Mesenchymal stem cell (in vitro differentiated cells and primary cell): ENCODE measurements around the gene NFKB1.

Source experiments
- DNase-seq: peaks from one replicate; pipeline ENCODE4 v3.0.0-alpha.2; 2013
- H2AFZ ChIP-seq: one replicate; pipeline ENCODE4 v1.6.1; 2013; ENCODE audit warnings: low read depth, mild to moderate bottlenecking, control low read depth, inconsistent platforms, low read length, moderate library complexity
- H2AK5ac ChIP-seq: 2 replicates; pipeline ENCODE4 v1.6.1; 2013; ENCODE audit warnings: low read length, moderate library complexity, mild to moderate bottlenecking, inconsistent platforms; ENCODE audit not compliant: severe bottlenecking
- H2BK120ac ChIP-seq: one replicate; pipeline ENCODE4 v1.6.1; 2013; ENCODE audit warnings: low read depth, mild to moderate bottlenecking, inconsistent platforms, low read length, moderate library complexity
- H2BK12ac ChIP-seq, 2 experiments: one replicate each; pipeline ENCODE4 v1.6.1; 2013; ENCODE audit warnings: inconsistent platforms in 2 of 2, low read length in 2 of 2, mild to moderate bottlenecking in 2 of 2, moderate library complexity in 2 of 2, control low read depth in 1 of 2
- H2BK15ac ChIP-seq: one replicate; pipeline ENCODE4 v1.6.1; 2013; ENCODE audit warnings: mild to moderate bottlenecking, low read depth, inconsistent platforms; ENCODE audit not compliant: poor library complexity, severe bottlenecking
- H2BK5ac ChIP-seq: 2 replicates; pipeline ENCODE4 v1.6.1; 2013; ENCODE audit warnings: low read depth, mild to moderate bottlenecking, low read length, control low read depth, inconsistent platforms; ENCODE audit not compliant: poor library complexity, severe bottlenecking
- H3K14ac ChIP-seq, 2 experiments: one replicate each; pipeline ENCODE4 v1.6.1; 2013; ENCODE audit warnings: inconsistent platforms in 2 of 2, low read length in 2 of 2, control low read depth in 1 of 2, mild to moderate bottlenecking in 1 of 2, moderate library complexity in 1 of 2
- H3K18ac ChIP-seq, 2 experiments: one replicate each; pipeline ENCODE4 v1.6.1; 2013; ENCODE audit warnings: inconsistent platforms in 2 of 2, low read length in 2 of 2, control low read depth in 1 of 2, low read depth in 1 of 2, mild to moderate bottlenecking in 1 of 2
- H3K23ac ChIP-seq, 2 experiments: one replicate each; pipeline ENCODE4 v1.6.1; 2013; ENCODE audit warnings: inconsistent platforms in 2 of 2, low read length in 2 of 2, mild to moderate bottlenecking in 2 of 2, moderate library complexity in 2 of 2, control low read depth in 1 of 2
- H3K27ac ChIP-seq: 2 replicates; pipeline ENCODE4 v1.5.1; 2013; ENCODE audit warnings: mild to moderate bottlenecking, moderate library complexity, low read length, control low read depth, inconsistent platforms; ENCODE audit not compliant: poor library complexity, severe bottlenecking
- H3K27me3 ChIP-seq, 2 experiments: 2 replicates each; pipeline versions ENCODE4 v1.6.1 to v1.7.0; 2013; ENCODE audit warnings: low read length in 2 of 2, mild to moderate bottlenecking in 2 of 2, moderate library complexity in 2 of 2, control low read depth in 1 of 2, inconsistent platforms in 1 of 2; ENCODE audit not compliant: control insufficient read depth in 1 of 2, insufficient read depth in 1 of 2
- H3K36me3 ChIP-seq, 2 experiments: 2 replicates each; pipeline versions ENCODE4 v1.6.1 to v1.7.0; 2013; ENCODE audit warnings: low read length in 2 of 2, control low read depth in 1 of 2, inconsistent platforms in 1 of 2, low read depth in 1 of 2, mild to moderate bottlenecking in 1 of 2; ENCODE audit not compliant: insufficient read depth in 2 of 2, control insufficient read depth in 1 of 2
- H3K4ac ChIP-seq, 2 experiments: one replicate each; pipeline ENCODE4 v1.6.1; 2013; ENCODE audit warnings: inconsistent platforms in 2 of 2, low read length in 2 of 2, mild to moderate bottlenecking in 2 of 2, moderate library complexity in 2 of 2, control low read depth in 1 of 2, low read depth in 1 of 2
- H3K4me1 ChIP-seq: 2 replicates; pipeline ENCODE4 v1.6.1; 2013; ENCODE audit warnings: low read depth, low read length, control low read depth; ENCODE audit not compliant: control insufficient read depth, insufficient read depth
- H3K4me2 ChIP-seq: 2 replicates; pipeline ENCODE4 v1.6.1; 2013; ENCODE audit warnings: low read length, mild to moderate bottlenecking, inconsistent platforms; ENCODE audit not compliant: poor library complexity, severe bottlenecking
- H3K4me3 ChIP-seq, 2 experiments: 2 replicates each; pipeline versions ENCODE4 v1.5.1 to v1.7.0; 2013; ENCODE audit warnings: low read length in 2 of 2, mild to moderate bottlenecking in 2 of 2, control low read depth in 1 of 2, low read depth in 1 of 2; ENCODE audit not compliant: insufficient read depth in 1 of 2
- H3K79me1 ChIP-seq: replicated peaks from 2 replicates; pipeline ENCODE4 v1.6.1; 2013; ENCODE audit warnings: mild to moderate bottlenecking, control low read depth, low read length, inconsistent platforms; ENCODE audit not compliant: poor library complexity, severe bottlenecking
- H3K9ac ChIP-seq: 2 replicates; pipeline ENCODE4 v1.7.0; 2013; ENCODE audit warnings: mild to moderate bottlenecking, low read length, moderate library complexity
- H3K9me3 ChIP-seq: 2 replicates; pipeline ENCODE4 v1.7.0; 2013; ENCODE audit warnings: mild to moderate bottlenecking, low read length; ENCODE audit not compliant: control insufficient read depth
- H4K8ac ChIP-seq: one replicate; pipeline ENCODE4 v1.6.1; 2013; ENCODE audit warnings: inconsistent platforms, mild to moderate bottlenecking, low read length, moderate library complexity
- H4K91ac ChIP-seq: one replicate; pipeline ENCODE4 v1.6.1; 2013; ENCODE audit warnings: mild to moderate bottlenecking, low read length, inconsistent platforms
- WGBS: methylation state at CpG from one replicate; pipeline ENCODE4 v1.1.7; 2013; ENCODE audit warnings: mixed read lengths; 5-methylcytosine and 5-hydroxymethylcytosine counted together

NFKB1 gene

DNA sequence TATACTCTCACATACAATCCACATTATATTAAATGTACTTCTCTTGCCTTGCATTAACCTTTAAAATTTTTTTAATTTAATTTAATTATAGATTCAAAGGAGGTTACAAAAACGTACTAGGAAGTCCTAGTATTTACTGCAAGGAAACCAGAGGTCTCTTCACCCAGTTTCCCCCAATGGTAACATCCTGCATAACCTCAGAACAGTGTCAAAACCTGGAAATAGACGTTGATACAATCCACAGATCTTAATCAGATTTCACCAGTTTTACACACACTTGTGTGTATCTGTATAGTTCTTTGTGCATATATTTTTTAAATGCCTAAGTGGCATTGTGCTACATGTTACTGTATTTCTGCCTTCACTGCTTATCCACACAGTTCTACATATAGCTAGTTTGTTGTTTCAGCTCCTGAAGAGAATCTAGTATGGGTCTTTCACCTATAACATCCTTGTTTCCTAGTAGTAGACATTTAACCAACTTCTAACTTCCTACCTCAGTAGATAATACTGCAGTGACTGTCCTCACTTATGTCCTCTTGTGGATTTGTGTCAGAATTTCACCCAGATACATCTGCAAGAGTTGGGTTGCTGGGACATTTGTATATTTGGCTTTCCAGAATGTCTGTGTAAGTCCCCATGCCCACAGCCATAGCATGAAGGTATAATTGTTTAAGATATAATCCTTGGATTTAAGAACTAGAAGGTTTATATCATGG, 103.2 kb downstream of the NFKB1 start:
- H2BK15ac ChIP-seq, result no peak overlapping the region
- 100% methylated on average over 1 of the region's 2 CpGs for WGBS
- H4K91ac ChIP-seq, result no peak overlapping the region
- H2AK5ac ChIP-seq, result no peak overlapping the region
- no peak overlapping the region for H3K27ac ChIP-seq
- no peak overlapping the region for H3K23ac ChIP-seq
- H3K27me3 ChIP-seq, result no peaks in the 10 kb centered on the region
- no peak overlapping the region for H3K9ac ChIP-seq
- no peak overlapping the region for H3K4me2 ChIP-seq
- no peak overlapping the region for H4K8ac ChIP-seq
- H3K4me3 ChIP-seq, result no peak overlapping the region
- no peak for DNase-seq
- no peaks in the 10 kb centered on the region for H3K79me1 ChIP-seq
- H3K4me1 ChIP-seq, result peaks cover 10% of the 10 kb centered on the region
- H3K4ac ChIP-seq, result no peak overlapping the region
- peaks cover 13 to 93% of the 10 kb centered on the region in 2 experiments for H3K36me3 ChIP-seq
- no peak overlapping the region for H3K18ac ChIP-seq
- H2AFZ ChIP-seq, result no peak overlapping the region
- H2BK5ac ChIP-seq, result no peak overlapping the region
- H2BK12ac ChIP-seq, result no peak overlapping the region
- no peak overlapping the region for H3K14ac ChIP-seq
- H3K9me3 ChIP-seq, result no peaks in the 10 kb centered on the region
- H2BK120ac ChIP-seq, result no peak overlapping the region

- H2BK15ac ChIP-seq, result no peak overlapping the region
- no peak overlapping the region for H3K4me3 ChIP-seq
- H3K23ac ChIP-seq, result no peak overlapping the region
- H4K91ac ChIP-seq, result no peak overlapping the region
- no peak overlapping the region for H3K18ac ChIP-seq
- peaks cover 6% of the 10 kb centered on the region for H3K4me1 ChIP-seq
- H2BK12ac ChIP-seq, result no peak overlapping the region
- H3K4ac ChIP-seq, result no peak overlapping the region
- no peak overlapping the region for H2AFZ ChIP-seq
- H3K27ac ChIP-seq, result no peak overlapping the region
- WGBS, result 95% methylated on average over 3 of the region's 3 CpGs
- H3K79me1 ChIP-seq, result no peaks in the 10 kb centered on the region
- no peaks in the 10 kb centered on the region for H3K27me3 ChIP-seq
- no peak overlapping the region for H3K14ac ChIP-seq
- H2AK5ac ChIP-seq, result no peak overlapping the region
- H3K4me2 ChIP-seq, result no peak overlapping the region
- DNase-seq, result no peak
- H3K36me3 ChIP-seq, result peaks cover 19 to 94% of the 10 kb centered on the region in 2 experiments
- no peak overlapping the region for H2BK5ac ChIP-seq
- no peak overlapping the region for H3K9ac ChIP-seq
- peak overlapping the region; percentile 29 for H4K8ac ChIP-seq
- H3K9me3 ChIP-seq, result no peaks in the 10 kb centered on the region
- no peak overlapping the region for H2BK120ac ChIP-seq
Measured at GRCh38 chr4:102606261-102606660, 105.1 kb downstream of the NFKB1 start.

GRCh38 chr4:102606846-102607450, 105.8 kb downstream of the NFKB1 start:
- no peak for DNase-seq

DNA sequence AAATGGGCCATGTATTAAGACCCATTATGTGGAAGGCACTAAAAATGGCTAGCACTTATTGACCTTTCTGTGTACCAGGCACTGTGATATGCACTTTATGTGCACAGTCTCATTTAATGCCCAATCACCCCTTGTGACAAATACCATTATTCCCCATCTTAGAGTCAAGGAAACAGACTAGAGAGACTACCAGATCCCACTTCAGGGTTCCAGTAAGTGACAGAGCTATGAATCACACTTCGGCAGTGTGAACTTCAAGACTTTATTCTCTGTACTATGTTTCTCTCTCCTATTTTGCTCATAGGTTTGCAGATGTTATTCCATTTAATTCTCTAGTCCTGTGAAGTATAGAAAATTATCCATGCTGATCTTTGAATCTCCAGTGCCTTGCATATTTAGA, 107.0 kb downstream of the NFKB1 start:
- H3K23ac ChIP-seq, result no peak overlapping the region
- no peak overlapping the region for H4K8ac ChIP-seq
- WGBS, result 50% methylated on average over 1 of the region's 1 CpG
- H3K4me3 ChIP-seq, result no peak overlapping the region
- no peak overlapping the region for H3K4me2 ChIP-seq
- H2BK120ac ChIP-seq, result no peak overlapping the region
- H3K14ac ChIP-seq, result no peak overlapping the region
- H3K9me3 ChIP-seq, result no peaks in the 10 kb centered on the region
- no peak overlapping the region for H2BK5ac ChIP-seq
- H3K4ac ChIP-seq, result no peak overlapping the region
- H2BK12ac ChIP-seq, result no peak overlapping the region
- peaks cover 29 to 99% of the 10 kb centered on the region in 2 experiments for H3K36me3 ChIP-seq
- no peaks in the 10 kb centered on the region for H3K79me1 ChIP-seq
- no peak overlapping the region for H4K91ac ChIP-seq
- no peak overlapping the region for H2AFZ ChIP-seq
- H3K27ac ChIP-seq, result no peak overlapping the region
- H2AK5ac ChIP-seq, result no peak overlapping the region
- peaks cover 1% of the 10 kb centered on the region for H3K4me1 ChIP-seq
- H3K27me3 ChIP-seq, result no peaks in the 10 kb centered on the region
- no peak for DNase-seq
- H2BK15ac ChIP-seq, result no peak overlapping the region
- H3K9ac ChIP-seq, result no peak overlapping the region
- H3K18ac ChIP-seq, result no peak overlapping the region

More at GRCh38 chr4:102606846-102607450, 105.8 kb downstream of the NFKB1 start:
- H2AK5ac ChIP-seq, result no peak overlapping the region
- H3K27ac ChIP-seq, result no peak overlapping the region
- no peak overlapping the region for H2BK5ac ChIP-seq
- no peak overlapping the region for H2AFZ ChIP-seq
- no peak overlapping the region for H3K9ac ChIP-seq
- peaks cover 20 to 95% of the 10 kb centered on the region in 2 experiments for H3K36me3 ChIP-seq
- no peak overlapping the region for H3K23ac ChIP-seq
- no peak overlapping the region for H4K91ac ChIP-seq
- no peak overlapping the region for H2BK15ac ChIP-seq
- H2BK12ac ChIP-seq, result no peak overlapping the region
- no peaks in the 10 kb centered on the region for H3K79me1 ChIP-seq
- no peak overlapping the region for H3K14ac ChIP-seq
- H3K27me3 ChIP-seq, result no peaks in the 10 kb centered on the region
- no peak overlapping the region for H2BK120ac ChIP-seq
- no peak overlapping the region for H3K4ac ChIP-seq
- no peak overlapping the region for H4K8ac ChIP-seq
- H3K9me3 ChIP-seq, result no peaks in the 10 kb centered on the region
- H3K18ac ChIP-seq, result no peak overlapping the region
- peaks cover 3% of the 10 kb centered on the region for H3K4me1 ChIP-seq
- no peak overlapping the region for H3K4me2 ChIP-seq
- 97% methylated on average over 5 of the region's 7 CpGs for WGBS
- no peak overlapping the region for H3K4me3 ChIP-seq
